ENCODE results near the gene SENP1. TPM values are rescaled to one million over a fixed set of nuclear protein-coding genes. Genes with fewer than 3 reads are reported as not detected.

Gene SENP1
- total RNA-seq, 2 experiments from 2014 or later = 20.3 to 25.7 TPM

- no peaks in the 10 kb centered on the region for H3K4me1 Mint-ChIP-seq (ENCODE audit: low read depth)
- Histone ChIP-seq H3K27me3 (ENCODE audit: control insufficient read depth in 1 of 2, insufficient read depth in 2 of 2, low read length in 2 of 2) (no peaks in the 10 kb centered on the region), H3K4me3 (ENCODE audit: low read length) (no peak overlapping the region), H3K27ac (ENCODE audit: low read depth in 1 of 2, low read length in 2 of 2) (no peak overlapping the region), H3K9me3 (ENCODE audit: control insufficient read depth in 1 of 2, insufficient read depth in 1 of 2, low read length in 2 of 2) (no peaks in the 10 kb centered on the region), H3K4me1 (ENCODE audit: insufficient read depth, low read length) (no peaks in the 10 kb centered on the region), H3K36me3 (ENCODE audit: insufficient read depth, low read length) (peaks cover 18% of the 10 kb centered on the region)
- no peak for TF ChIP-seq CTCF (IDR thresholded peaks at IDR 0.05)
- H3K27ac Mint-ChIP-seq = no peak overlapping the region
- no peak overlapping the region for H3K4me3 Mint-ChIP-seq
- POLR2A ChIA-PET = no interaction called here
- ATAC-seq (ENCODE audit: poor library complexity) (no peak), DNase-seq (no peak)
- peaks cover 61% of the 10 kb centered on the region for H3K36me3 Mint-ChIP-seq (ENCODE audit: low read depth)
- intact Hi-C loops (cut with DNase I, micrococcal nuclease) = no loop called here
- CTCF ChIA-PET = no interaction called here
- no peaks in the 10 kb centered on the region for H3K27me3 Mint-ChIP-seq
- no peaks in the 10 kb centered on the region for H3K9me3 Mint-ChIP-seq
Observed at GRCh38 chr12:48132826-48133225, 26.9 kb upstream of the SENP1 start.

GRCh38 chr12:48131517-48131916 is 25.6 kb upstream of the SENP1 start:
- TF ChIP-seq CTCF (IDR thresholded peaks at IDR 0.05) = no peak
- Histone ChIP-seq H3K4me3 (ENCODE audit: low read length) (no peak overlapping the region), H3K27me3 (ENCODE audit: control insufficient read depth in 1 of 2, insufficient read depth in 2 of 2, low read length in 2 of 2) (no peaks in the 10 kb centered on the region), H3K4me1 (ENCODE audit: insufficient read depth, low read length) (no peaks in the 10 kb centered on the region), H3K27ac (ENCODE audit: low read depth in 1 of 2, low read length in 2 of 2) (no peak overlapping the region), H3K9me3 (ENCODE audit: control insufficient read depth in 1 of 2, insufficient read depth in 1 of 2, low read length in 2 of 2) (no peaks in the 10 kb centered on the region), H3K36me3 (ENCODE audit: insufficient read depth, low read length) (peaks cover 19% of the 10 kb centered on the region)
- no peak overlapping the region for H3K4me3 Mint-ChIP-seq
- H3K27ac Mint-ChIP-seq = no peak overlapping the region
- ATAC-seq (ENCODE audit: poor library complexity) = no peak
- no peak for DNase-seq
- no peaks in the 10 kb centered on the region for H3K27me3 Mint-ChIP-seq
- CTCF ChIA-PET = no interaction called here
- POLR2A ChIA-PET = interaction anchor here (0.7 kb wide), 1 partner anchor 66 kb away, joined by 3 read pairs; no protein-coding TSS in a partner anchor
- H3K4me1 Mint-ChIP-seq (ENCODE audit: low read depth) = no peaks in the 10 kb centered on the region
- no peaks in the 10 kb centered on the region for H3K9me3 Mint-ChIP-seq
- intact Hi-C loops (cut with DNase I, micrococcal nuclease) = no loop called here
- peaks cover 64% of the 10 kb centered on the region for H3K36me3 Mint-ChIP-seq (ENCODE audit: low read depth)

GRCh38 chr12:48129376-48129775 is 23.5 kb upstream of the SENP1 start:
- Histone ChIP-seq H3K36me3 (ENCODE audit: insufficient read depth, low read length) (peaks cover 11% of the 10 kb centered on the region), H3K27ac (ENCODE audit: low read depth in 1 of 2, low read length in 2 of 2) (no peak overlapping the region), H3K9me3 (ENCODE audit: control insufficient read depth in 1 of 2, insufficient read depth in 1 of 2, low read length in 2 of 2) (no peaks in the 10 kb centered on the region), H3K27me3 (ENCODE audit: control insufficient read depth in 1 of 2, insufficient read depth in 2 of 2, low read length in 2 of 2) (no peaks in the 10 kb centered on the region), H3K4me1 (ENCODE audit: insufficient read depth, low read length) (no peaks in the 10 kb centered on the region), H3K4me3 (ENCODE audit: low read length) (no peak overlapping the region)
- Mint-ChIP-seq H3K27ac (no peak overlapping the region), H3K4me3 (no peak overlapping the region), H3K27me3 (no peaks in the 10 kb centered on the region), H3K4me1 (ENCODE audit: low read depth) (no peaks in the 10 kb centered on the region), H3K9me3 (no peaks in the 10 kb centered on the region), H3K36me3 (ENCODE audit: low read depth) (peaks cover 60% of the 10 kb centered on the region)
- intact Hi-C loops (cut with DNase I, micrococcal nuclease) = no loop called here
- ATAC-seq (ENCODE audit: poor library complexity) (no peak), DNase-seq (no peak)
- TF ChIP-seq CTCF (IDR thresholded peaks at IDR 0.05) = no peak
- ChIA-PET CTCF (interaction anchor here (0.6 to 0.7 kb wide), 2 partner anchors 23 to 92 kb away, joined by 3 read pairs; no protein-coding TSS in a partner anchor), POLR2A (interaction anchor here (0.7 to 1.1 kb wide), 2 partner anchors 12 to 21 kb away, joined by 3 read pairs; no protein-coding TSS in a partner anchor)
